HepG2 (cell line): ENCODE measurements around the gene WNK1. TPM values are rescaled to one million over a fixed set of nuclear protein-coding genes. Genes with fewer than 3 reads are reported as not detected.

Experiments used
- ESRRA ChIP-seq: sonication (generic); formaldehyde crosslinking; IDR thresholded peaks from 2 replicates; pipeline ENCODE4 v1.5.1; 2020; ENCODE audit warnings: mild to moderate bottlenecking, low read depth, missing genetic modification reagents
- KDM5A ChIP-seq: fragments of 200-600 bp; sonication (generic); IDR thresholded peaks from 2 replicates; pipeline ENCODE4 v1.7.0; 2018; ENCODE audit warnings: antibody characterized with exemption, mild to moderate bottlenecking, low read length, borderline replicate concordance
- KLF15 ChIP-seq: sonication (generic); formaldehyde crosslinking; IDR thresholded peaks from 2 replicates; pipeline ENCODE4 v1.8.1; 2023; ENCODE audit warnings: borderline replicate concordance, mild to moderate bottlenecking, inconsistent platforms, missing genetic modification reagents, mixed read lengths
- KLF6 ChIP-seq: IDR thresholded peaks from 2 replicates; pipeline ENCODE4 v1.8.0; 2016; ENCODE audit warnings: missing biosample characterization, missing genetic modification reagents
- MAZ ChIP-seq, 2 experiments: sonication (generic) in 1 of 2; formaldehyde crosslinking in 1 of 2; IDR thresholded peaks; 2 replicates each; pipeline versions ENCODE4 v1.5.0 to v1.6.1; 2012 to 2020; ENCODE audit warnings: low read depth in 2 of 2, mild to moderate bottlenecking in 2 of 2, borderline replicate concordance in 1 of 2, improper control_type of control experiment in 1 of 2, low read length in 1 of 2, missing genetic modification reagents in 1 of 2, moderate library complexity in 1 of 2
- MEF2D ChIP-seq: sonication (generic); formaldehyde crosslinking; IDR thresholded peaks from 2 replicates; pipeline ENCODE4 v1.5.1; 2020; ENCODE audit warnings: mild to moderate bottlenecking, missing genetic modification reagents
- MIXL1 ChIP-seq: IDR thresholded peaks from 2 replicates; pipeline ENCODE4 v1.6.1; 2016
- NONO ChIP-seq, 2 experiments: fragments of 450-650 bp in 1 of 2; sonication (generic) in 1 of 2; formaldehyde crosslinking in 1 of 2; IDR thresholded peaks in 1 of 2; conservative IDR thresholded peaks in 1 of 2; 2 replicates each; pipeline versions ENCODE4 v1.6.1 to v1.8.0; 2017 to 2022; ENCODE audit warnings: mild to moderate bottlenecking in 1 of 2, missing genetic modification reagents in 1 of 2, moderate library complexity in 1 of 2
- POGK ChIP-seq: sonication (generic); formaldehyde crosslinking; conservative IDR thresholded peaks from 2 replicates; pipeline ENCODE4 v1.8.0; 2022; ENCODE audit warnings: mild to moderate bottlenecking, moderate library complexity, missing genetic modification reagents
- SAP130 ChIP-seq: IDR thresholded peaks from 2 replicates; pipeline ENCODE4 v1.6.1; 2016; ENCODE audit warnings: low read depth
- STAT5B ChIP-seq: sonication (generic); formaldehyde crosslinking; IDR thresholded peaks from 2 replicates; pipeline ENCODE4 v1.4.0; 2020; ENCODE audit warnings: missing genetic modification reagents
- TOE1 ChIP-seq: sonication (generic); formaldehyde crosslinking; IDR thresholded peaks from 2 replicates; pipeline ENCODE4 v1.4.0; 2020; ENCODE audit warnings: mild to moderate bottlenecking, missing genetic modification reagents
- ZBTB7A ChIP-seq: sonication (generic); formaldehyde crosslinking; IDR thresholded peaks from 2 replicates; pipeline ENCODE4 v1.8.0; 2022; ENCODE audit warnings: mild to moderate bottlenecking, missing genetic modification reagents
- ZBTB7B ChIP-seq: sonication (generic); formaldehyde crosslinking; IDR thresholded peaks from 2 replicates; pipeline ENCODE4 v1.4.0; 2020; ENCODE audit warnings: missing genetic modification reagents
- ZKSCAN5 ChIP-seq: sonication (generic); formaldehyde crosslinking; IDR thresholded peaks from 2 replicates; pipeline ENCODE4 v1.5.1; 2020; ENCODE audit warnings: mild to moderate bottlenecking, missing genetic modification reagents
- ZKSCAN8 ChIP-seq: IDR thresholded peaks from 2 replicates; pipeline ENCODE4 v1.6.1; 2016; ENCODE audit warnings: borderline replicate concordance, missing genetic modification reagents, missing compliant biosample characterization
- ZNF124 ChIP-seq: sonication (generic); formaldehyde crosslinking; IDR thresholded peaks from 2 replicates; pipeline ENCODE4 v1.4.0; 2020; ENCODE audit warnings: missing genetic modification reagents
- ZNF670 ChIP-seq: sonication (generic); formaldehyde crosslinking; IDR thresholded peaks from 2 replicates; pipeline ENCODE4 v1.8.0; 2022; ENCODE audit warnings: mild to moderate bottlenecking, missing genetic modification reagents, borderline replicate concordance
- ZNF770 ChIP-seq: sonication (generic); formaldehyde crosslinking; IDR thresholded peaks from 2 replicates; pipeline ENCODE4 v1.5.0; 2020; ENCODE audit warnings: mild to moderate bottlenecking, missing genetic modification reagents
- ZNF792 ChIP-seq: IDR thresholded peaks from 2 replicates; pipeline ENCODE4 v1.6.1; 2016
- ZNF850 ChIP-seq: sonication (generic); formaldehyde crosslinking; conservative IDR thresholded peaks from 2 replicates; pipeline ENCODE4 v1.9.0; 2021; ENCODE audit warnings: mild to moderate bottlenecking, missing genetic modification reagents
- polyA plus RNA-seq, 8 experiments: library from polyadenylated mRNA; depleted of rRNA in 3 of 8; stranded (reverse) in 7 of 8; unstranded in 1 of 8; fragments of >200 nt; fragmentation: Illumina TruSeq in 4 of 8; extraction: Trizol in 4 of 8; gene quantifications; 2 replicates each; pipeline versions ENCODE4 v1.2.1 to v1.2.3, GENCODE V29; 2011 to 2016; ENCODE audit warnings: low read depth in 4 of 8, missing spikeins in 1 of 8, mixed read lengths in 1 of 8; ENCODE audit not compliant: insufficient read depth in 1 of 8
- total RNA-seq, 5 experiments: library from RNA; depleted of rRNA; stranded (reverse); fragments of >200 nt; fragmentation: Illumina TruSeq; extraction: Trizol; gene quantifications; 2 replicates each; pipeline ENCODE4 v1.2.3, GENCODE V29; 2016; ENCODE audit warnings: low read depth in 1 of 5
- TF ChIP-seq, protein P1 (sequence below): sonication (generic); formaldehyde crosslinking; IDR thresholded peaks from 2 replicates; pipeline ENCODE4 v1.8.0; 2022; ENCODE audit warnings: missing genetic modification reagents, mild to moderate bottlenecking, inconsistent platforms, borderline replicate concordance
- TF ChIP-seq, protein P2 (sequence below): conservative IDR thresholded peaks from 2 replicates; pipeline ENCODE4 v1.6.1; 2018; ENCODE audit warnings: missing genetic modification reagents

The WNK1 gene
- total and polyA plus RNA-seq, 2 of the 13 experiments (the other 11 are each of a cell fraction or from before 2014, with no cell fraction given): 31.1 to 54.8 TPM

DNA sequence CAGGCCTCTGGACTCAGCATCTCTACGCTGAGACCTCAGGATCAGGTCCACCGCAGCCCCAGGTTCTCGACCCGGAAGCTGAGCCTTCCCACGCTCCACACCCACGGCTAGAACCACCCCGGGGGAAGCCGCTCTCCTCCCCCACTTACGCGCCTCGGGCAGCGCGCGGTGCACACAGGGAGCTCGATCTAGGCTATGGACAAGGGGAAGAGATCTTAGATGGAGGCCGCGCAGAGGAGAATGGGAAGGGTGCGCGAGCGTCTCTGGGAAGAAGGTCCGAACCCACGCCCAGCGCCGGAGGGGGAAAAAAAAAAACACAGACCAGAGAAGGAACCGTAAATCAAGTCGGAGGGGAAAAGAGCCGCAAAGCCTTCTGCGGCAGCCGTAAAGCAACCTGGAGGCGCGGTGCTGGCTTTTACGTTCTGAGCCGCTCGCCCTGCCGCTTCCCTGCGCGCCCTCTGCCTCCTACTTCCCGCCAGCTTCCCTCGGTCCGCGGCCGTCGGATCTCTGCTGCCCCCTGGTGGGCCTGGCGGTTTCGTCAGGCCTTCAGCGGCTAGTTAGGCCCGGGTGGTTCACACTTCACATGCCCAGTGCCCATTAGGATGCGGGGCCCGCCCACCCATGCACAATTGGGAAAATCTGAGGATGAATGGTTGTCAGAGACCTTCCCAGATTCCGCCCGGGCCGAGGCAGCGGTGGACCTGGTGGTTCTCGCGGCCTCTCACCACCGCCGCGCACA is 197.2 kb downstream of the WNK1 start, which contains the start of gene RAD52 (continued):
- TF ChIP-seq ZBTB7B (CRISPR knock-in tag) (peak; percentile 76; the same call in 1 of the 2 replicates), NONO (IDR thresholded peaks at IDR 0.05) (no peak), NONO (CRISPR knock-in tag; conservative IDR thresholded peaks at IDR 0.05) (peak; percentile 91), KDM5A (peak; percentile 81; the same call in 1 of the 2 replicates), ZNF850 (CRISPR knock-in tag) (peak; percentile 30; the same call in 1 of the 2 replicates), ZNF792 (peak; percentile 83; the same call in 1 of the 2 replicates), ZNF124 (peak; percentile 49; the same call in 1 of the 2 replicates), POGK (CRISPR knock-in tag) (peak; percentile 77; the same call in 1 of the 2 replicates), ZKSCAN8 (CRISPR knock-in tag) (peak; percentile 16; the same call in 1 of the 2 replicates), TOE1 (CRISPR knock-in tag) (peak; percentile 80; the same call in 1 of the 2 replicates), ZKSCAN5 (CRISPR knock-in tag) (no peak), MAZ (IDR thresholded peaks at IDR 0.05; ENCODE audit: borderline replicate concordance, low read depth, low read length) (no peak), MAZ (CRISPR knock-in tag; IDR thresholded peaks at IDR 0.05; ENCODE audit: low read depth) (peak; percentile 82), MIXL1 (CRISPR knock-in tag) (0 out of 2 replicates have a peak, but pooled peaks have one; percentile 12), ZBTB7A (peak; percentile 37; the same call in 1 of the 2 replicates), KLF6 (no peak), ZNF770 (CRISPR knock-in tag) (peak; percentile 61), ESRRA (peak; percentile 44; the same call in 1 of the 2 replicates), STAT5B (CRISPR knock-in tag) (no peak), SAP130 (CRISPR knock-in tag) (peak; percentile 79), KLF15 (CRISPR knock-in tag) (no peak), MEF2D (peak; percentile 90), ZNF670 (CRISPR knock-in tag) (peak; percentile 99)
- TF ChIP-seq, protein P1, sequence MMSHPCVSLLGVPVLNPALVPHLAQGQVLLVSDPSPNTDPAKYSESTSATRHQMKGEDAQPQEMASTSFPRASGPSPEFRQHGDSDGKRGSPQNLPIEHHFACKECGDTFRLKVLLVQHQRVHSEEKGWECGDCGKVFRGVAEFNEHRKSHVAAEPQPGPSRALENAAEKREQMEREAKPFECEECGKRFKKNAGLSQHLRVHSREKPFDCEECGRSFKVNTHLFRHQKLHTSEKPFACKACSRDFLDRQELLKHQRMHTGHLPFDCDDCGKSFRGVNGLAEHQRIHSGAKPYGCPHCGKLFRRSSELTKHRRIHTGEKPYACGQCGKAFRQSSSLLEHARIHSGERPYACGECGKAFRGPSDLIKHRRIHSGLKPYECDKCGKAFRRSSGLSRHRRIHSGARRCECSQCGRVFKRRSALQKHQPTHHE (CRISPR knock-in tag): no peak; the same call in 1 of the 2 replicates
- TF ChIP-seq, protein P2, sequence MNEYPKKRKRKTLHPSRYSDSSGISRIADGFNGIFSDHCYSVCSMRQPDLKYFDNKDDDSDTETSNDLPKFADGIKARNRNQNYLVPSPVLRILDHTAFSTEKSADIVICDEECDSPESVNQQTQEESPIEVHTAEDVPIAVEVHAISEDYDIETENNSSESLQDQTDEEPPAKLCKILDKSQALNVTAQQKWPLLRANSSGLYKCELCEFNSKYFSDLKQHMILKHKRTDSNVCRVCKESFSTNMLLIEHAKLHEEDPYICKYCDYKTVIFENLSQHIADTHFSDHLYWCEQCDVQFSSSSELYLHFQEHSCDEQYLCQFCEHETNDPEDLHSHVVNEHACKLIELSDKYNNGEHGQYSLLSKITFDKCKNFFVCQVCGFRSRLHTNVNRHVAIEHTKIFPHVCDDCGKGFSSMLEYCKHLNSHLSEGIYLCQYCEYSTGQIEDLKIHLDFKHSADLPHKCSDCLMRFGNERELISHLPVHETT (CRISPR knock-in tag): peak; percentile 70; the same call in 1 of the 2 replicates
